Glomerular visceral epithelial cell (primary cell): Measurements from ENCODE around the gene ERBB4.
"Not testable (repeated sequence)": the region's sequence is repeated elsewhere in the genome, so short reads cannot be mapped to it uniquely, and the experiment has no call there.

Experiments used
- DNase-seq: peaks from one replicate; pipeline ENCODE4 v3.0.0-alpha.2; 2016; ENCODE audit errors: extremely low spot score

Gene ERBB4

GRCh38 chr2:211729433-211729832, 809.2 kb downstream of the ERBB4 start:
- DNase-seq = no peak

GRCh38 chr2:211724933-211725332, 813.7 kb downstream of the ERBB4 start:
- DNase-seq = no peak

GRCh38 chr2:211723398-211723797, 815.2 kb downstream of the ERBB4 start:
- DNase-seq = no peak

- no peak for DNase-seq
Measured at GRCh38 chr2:211722928-211723327, 815.7 kb downstream of the ERBB4 start.

GRCh38 chr2:211721874-211722273, 816.7 kb downstream of the ERBB4 start:
- not testable (repeated sequence) for DNase-seq

- DNase-seq = no peak
Measured at GRCh38 chr2:211709389-211709788, 829.2 kb downstream of the ERBB4 start.

GRCh38 chr2:211692689-211693088, 845.9 kb downstream of the ERBB4 start:
- DNase-seq = no peak

GRCh38 chr2:211690736-211691135, 847.9 kb downstream of the ERBB4 start:
- no peak for DNase-seq

GRCh38 chr2:211688196-211688595, 850.4 kb downstream of the ERBB4 start:
- DNase-seq = no peak

GRCh38 chr2:211674715-211675114, 863.9 kb downstream of the ERBB4 start:
- DNase-seq = no peak

- no peak for DNase-seq
Measured at GRCh38 chr2:211673133-211673905, 865.3 kb downstream of the ERBB4 start.

- no peak for DNase-seq
Measured at GRCh38 chr2:211671977-211672376, 866.6 kb downstream of the ERBB4 start.

GRCh38 chr2:211665299-211665698, 873.3 kb downstream of the ERBB4 start:
- DNase-seq = no peak

GRCh38 chr2:211664321-211664720, 874.3 kb downstream of the ERBB4 start:
- DNase-seq = no peak

- no peak for DNase-seq
Measured at GRCh38 chr2:211654211-211654780, 884.3 kb downstream of the ERBB4 start.

- no peak for DNase-seq
Measured at GRCh38 chr2:211652327-211652726, 886.3 kb downstream of the ERBB4 start.

- DNase-seq = no peak
Measured at GRCh38 chr2:211649331-211649730, 889.3 kb downstream of the ERBB4 start.

GRCh38 chr2:211631503-211631902, 907.1 kb downstream of the ERBB4 start:
- DNase-seq = no peak

- DNase-seq = no peak
Measured at GRCh38 chr2:211623096-211623495, 915.5 kb downstream of the ERBB4 start.

- no peak for DNase-seq
Measured at GRCh38 chr2:211620986-211621385, 917.6 kb downstream of the ERBB4 start.

- DNase-seq = no peak
Measured at GRCh38 chr2:211617803-211618202, 920.8 kb downstream of the ERBB4 start.

- DNase-seq = no peak
Measured at GRCh38 chr2:211611621-211612020, 927.0 kb downstream of the ERBB4 start.

GRCh38 chr2:211611061-211611518, 927.5 kb downstream of the ERBB4 start:
- no peak for DNase-seq
